Measurements from ENCODE around the gene ITPRIP.

- TF ChIP-seq EZH2phosphoT487 (IDR thresholded peaks at IDR 0.05; ENCODE audit: low read depth, severe bottlenecking, unreplicated experiment) (no peak), CTCF (IDR thresholded peaks at IDR 0.05; ENCODE audit: poor library complexity) (no peak)
Observed at GRCh38 chr10:104321226-104321625, 17.0 kb downstream of the ITPRIP start.
